Cerebellar cortex (tissue), 1 donor: Measurements from ENCODE around the gene C1QTNF2.

ENCODE experiments used
- DNase-seq: peaks from one replicate; pipeline ENCODE4 v3.0.0-alpha.2; 2015; ENCODE audit warnings: low spot score

C1QTNF2 gene

GRCh38 chr5:160305319-160305718, 65.1 kb downstream of the C1QTNF2 start:
- DNase-seq: no peak

- peak; percentile 38 for DNase-seq
These were observed 66.7 kb downstream of the C1QTNF2 start for GRCh38 chr5:160303690-160304089.

GRCh38 chr5:160298189-160298588, 72.2 kb downstream of the C1QTNF2 start:
- DNase-seq: peak; percentile 43

- DNase-seq: no peak
These were observed 72.7 kb downstream of the C1QTNF2 start for GRCh38 chr5:160297776-160298175.
